ENCODE results near the gene MEX3D.
"Not testable (repeated sequence)": the region's sequence is repeated elsewhere in the genome, so short reads cannot be mapped to it uniquely, and the experiment has no call there.

The MEX3D gene

DNA sequence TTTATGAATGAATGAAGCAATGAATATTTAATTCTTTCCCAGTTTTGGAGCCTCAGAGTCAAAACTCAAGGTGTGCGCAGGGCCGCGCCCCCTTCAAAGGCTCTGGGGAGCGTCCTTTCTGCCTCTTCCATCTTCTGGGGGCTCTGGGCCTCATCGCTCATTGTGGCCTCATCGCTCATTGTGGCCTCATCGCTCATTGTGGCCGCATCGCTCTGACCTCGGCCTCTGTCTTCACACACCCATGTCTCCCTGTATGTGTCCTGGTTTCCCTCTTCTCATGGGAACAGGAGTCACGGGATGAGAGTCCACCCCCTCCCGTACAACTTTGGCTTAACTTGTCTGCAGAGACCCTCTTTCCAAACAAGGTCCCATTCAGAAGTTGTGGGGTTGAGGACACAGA, 3.2 kb upstream of the MEX3D start:
- no peak for DNase-seq (ENCODE audit: low read depth)

DNA sequence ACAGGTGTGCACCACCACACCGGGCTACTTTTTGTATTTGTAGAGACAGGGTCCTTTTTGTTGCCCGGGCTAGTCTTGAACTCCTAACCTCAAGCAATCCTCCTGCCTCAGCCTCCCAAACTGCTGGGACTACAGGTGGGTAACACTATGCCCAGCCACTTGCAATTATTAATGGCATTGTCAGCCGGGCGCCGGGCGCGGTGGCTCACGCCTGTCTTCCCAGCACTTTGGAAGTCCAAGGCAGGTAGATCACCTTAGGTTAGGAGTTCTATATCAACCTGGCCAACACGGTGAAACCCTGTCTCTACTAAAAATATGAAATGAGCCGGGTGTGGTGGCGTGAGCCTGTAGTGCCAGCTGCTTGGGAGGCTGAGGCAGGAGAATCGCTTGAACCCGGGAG, 2.7 kb upstream of the MEX3D start:
- no peak for DNase-seq (ENCODE audit: low read depth)

DNA sequence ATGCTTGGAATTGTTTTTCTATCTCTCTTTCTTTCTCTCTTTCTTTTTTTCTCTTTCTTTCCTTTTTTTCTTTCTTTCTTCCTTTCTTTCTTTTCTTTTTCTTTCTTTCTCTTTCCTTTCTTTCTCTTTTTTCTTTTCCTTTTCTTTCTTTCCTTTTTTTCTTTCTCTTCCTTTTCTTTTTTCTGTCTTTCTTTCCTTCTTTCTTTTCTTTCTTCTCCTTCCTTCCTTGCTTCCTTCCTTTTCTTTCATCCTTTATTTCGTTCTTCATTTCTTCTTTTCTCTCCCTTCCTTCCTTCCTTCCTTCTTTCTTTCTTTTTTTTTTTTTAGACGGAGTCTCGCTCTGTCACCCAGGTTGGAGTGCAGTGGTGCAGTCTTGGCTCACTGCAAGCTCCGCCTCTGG, 1.9 kb upstream of the MEX3D start:
- no peak for DNase-seq (ENCODE audit: low read depth)

DNA sequence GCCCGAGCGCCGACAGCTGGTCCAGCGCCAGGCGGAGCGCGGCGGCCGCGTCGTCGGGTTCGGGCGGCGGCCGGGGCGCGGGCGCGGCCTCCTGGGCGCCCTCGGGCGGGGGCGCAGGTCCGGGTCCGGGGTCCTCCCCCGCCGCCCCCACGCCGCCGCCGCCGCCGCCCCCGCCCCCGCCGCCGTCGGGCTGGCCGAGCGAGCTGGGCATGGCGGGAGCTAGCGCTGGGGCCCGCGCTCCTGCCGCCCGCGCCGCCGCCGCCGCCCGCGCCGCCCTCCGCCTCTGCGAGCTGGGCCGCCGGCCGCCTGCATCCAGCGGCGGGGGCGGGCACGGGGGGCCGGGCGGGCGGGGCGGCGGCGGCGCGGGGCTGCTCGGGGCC, 287 bp downstream of the MEX3D start:
- no peak for DNase-seq (ENCODE audit: low read depth)

DNA sequence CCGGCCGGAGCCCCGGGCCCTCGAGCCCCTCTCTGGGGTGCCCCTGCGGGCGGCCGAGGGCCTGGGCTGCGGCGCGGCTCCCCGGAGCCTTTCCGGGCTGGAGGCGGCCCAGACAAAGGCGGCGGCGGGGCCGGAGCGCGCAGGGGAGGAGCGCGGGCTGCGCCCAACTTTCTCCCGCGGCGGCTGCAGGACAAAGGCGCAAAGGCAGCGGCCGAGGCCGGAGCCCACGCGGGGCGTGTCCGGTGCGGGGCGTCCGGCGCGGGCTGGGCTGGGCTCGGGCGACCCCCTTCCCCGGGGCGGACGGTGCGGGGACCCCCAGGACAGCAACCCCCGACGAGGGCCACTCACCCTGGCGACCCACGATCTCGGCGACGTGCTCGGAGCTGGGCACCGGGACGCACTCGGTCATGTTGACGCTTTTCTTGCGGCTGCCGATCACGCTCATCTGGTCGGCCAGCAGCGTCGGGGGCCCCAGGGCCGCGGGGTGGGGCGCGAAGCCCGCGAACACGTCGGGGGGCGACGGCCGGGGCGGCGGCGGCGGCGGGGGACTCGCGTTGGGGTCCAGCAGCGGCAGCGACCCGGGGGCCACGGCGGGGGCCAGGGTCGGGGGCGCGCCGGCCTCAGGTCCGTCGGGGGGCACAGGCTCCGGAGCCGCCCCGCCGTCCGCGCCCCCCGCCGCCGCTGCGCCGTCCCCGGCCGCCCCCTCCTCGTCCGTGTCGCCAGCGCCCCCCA, 843 bp downstream of the MEX3D start:
- no peak for DNase-seq (ENCODE audit: low read depth)

DNA sequence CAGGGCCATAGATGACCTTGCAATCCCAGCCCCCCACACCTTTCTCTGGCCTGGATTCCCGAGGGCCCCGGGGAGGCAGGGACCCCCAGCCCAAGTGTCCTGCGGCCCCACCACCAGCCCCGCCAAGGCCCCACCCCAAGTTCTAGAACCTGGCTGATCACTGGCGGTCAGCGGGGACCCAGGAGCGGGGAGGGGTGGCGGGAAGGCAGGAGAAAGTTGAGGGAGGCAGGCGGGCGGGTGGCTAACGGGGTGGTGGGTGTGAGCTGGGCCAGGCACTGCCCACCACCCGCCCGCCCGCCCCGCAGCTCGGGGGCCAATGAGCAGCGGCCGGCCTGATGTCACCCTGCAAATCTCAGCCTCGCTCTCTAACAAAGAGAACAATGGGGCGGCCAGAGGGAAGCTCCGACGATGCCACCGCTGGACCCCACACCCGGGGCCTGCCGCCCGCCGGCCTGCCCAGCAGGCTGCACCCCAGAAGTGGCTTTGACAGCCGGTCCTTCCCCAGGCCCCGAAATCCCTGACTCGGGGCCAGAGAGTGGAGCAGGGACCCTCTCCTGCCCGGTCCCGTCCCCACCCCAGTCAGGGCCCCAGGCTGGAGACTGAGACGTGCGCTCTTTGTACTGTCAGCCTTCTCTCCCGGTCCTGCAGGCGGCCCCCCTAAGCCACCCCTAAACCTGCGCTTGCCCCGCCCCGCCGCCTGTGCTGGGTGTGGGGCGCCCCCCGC, 1.6 kb downstream of the MEX3D start:
- DNase-seq (ENCODE audit: low read depth) = no peak

DNA sequence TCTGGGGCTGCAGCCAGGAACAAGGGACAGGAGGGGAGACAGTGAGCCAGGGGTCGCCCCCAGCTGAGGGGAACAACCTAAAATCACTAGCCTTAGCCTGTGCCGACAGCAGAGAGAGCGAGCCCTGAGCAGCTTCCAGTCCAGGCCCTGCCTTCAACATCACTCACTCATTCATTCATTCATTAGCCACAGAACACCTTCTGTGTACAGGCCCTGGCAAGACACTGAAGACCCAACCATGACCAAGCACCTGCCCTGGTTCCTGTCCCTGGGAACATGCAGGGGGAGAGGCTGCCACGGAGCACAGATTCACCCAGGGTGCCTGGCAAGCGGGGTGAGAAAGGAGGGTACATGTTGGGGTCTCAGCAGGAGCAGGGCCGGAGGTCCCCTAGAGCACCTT, 4.9 kb downstream of the MEX3D start:
- no peak for DNase-seq (ENCODE audit: low read depth)

DNA sequence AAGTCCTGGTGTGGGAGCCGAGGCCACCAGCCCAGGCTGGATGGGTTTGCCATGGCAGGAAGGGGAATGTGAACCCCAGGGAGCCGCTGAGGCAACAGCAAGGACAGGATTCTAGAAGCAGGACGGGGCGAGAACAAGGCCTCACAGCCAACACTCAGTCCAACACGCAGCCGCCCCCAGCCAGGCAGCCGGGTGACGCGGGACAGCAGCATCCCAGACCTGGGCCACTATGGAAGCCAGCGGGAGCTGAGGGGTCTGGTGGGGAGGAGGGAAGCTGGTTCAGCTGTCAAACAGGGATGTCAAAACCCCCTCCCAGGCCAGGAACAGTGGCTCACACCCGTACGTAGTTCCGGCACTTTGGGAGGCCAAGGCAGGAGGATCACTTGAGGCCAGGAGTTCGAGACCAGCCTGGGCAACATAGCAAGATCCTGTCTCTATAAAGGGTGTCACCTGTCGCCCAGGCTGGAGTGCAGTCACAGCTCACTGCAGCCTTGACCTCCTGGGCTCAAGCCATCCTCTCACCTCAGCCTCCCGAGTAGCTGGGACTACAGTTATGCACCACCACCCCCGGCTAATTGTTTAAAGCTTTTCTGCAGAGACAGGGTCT, 6.8 kb downstream of the MEX3D start:
- DNase-seq (ENCODE audit: low read depth) = no peak

DNA sequence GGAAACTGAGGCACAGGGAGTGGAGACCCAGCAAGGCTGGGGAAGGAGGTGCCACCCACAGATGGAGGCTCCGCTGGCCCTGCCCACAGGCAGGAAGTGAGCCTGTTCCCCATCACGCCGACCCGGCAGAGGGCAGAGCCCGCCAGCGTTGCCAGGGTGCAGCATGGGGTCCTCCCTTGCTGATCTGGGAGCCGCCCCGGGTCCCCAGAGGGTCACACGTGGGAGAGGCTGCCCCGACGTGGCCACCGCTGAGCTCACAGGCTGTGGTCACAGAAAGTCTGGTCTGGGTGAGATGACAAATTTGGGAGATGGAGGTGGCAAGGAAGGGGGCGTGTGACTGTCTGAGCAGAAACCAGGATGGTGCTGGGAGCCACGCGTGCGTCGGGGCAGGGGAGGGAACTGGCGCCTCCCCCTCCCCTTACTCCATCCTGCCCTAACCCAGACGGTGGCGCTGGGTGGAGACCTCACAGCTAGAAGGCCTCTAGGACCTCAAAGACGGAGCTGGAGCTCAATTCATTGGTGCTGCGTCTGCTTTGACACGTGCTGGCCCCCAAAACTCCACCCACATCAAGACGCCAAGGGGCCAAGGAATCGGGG, 7.7 kb downstream of the MEX3D start:
- DNase-seq (ENCODE audit: low read depth) = no peak

DNA sequence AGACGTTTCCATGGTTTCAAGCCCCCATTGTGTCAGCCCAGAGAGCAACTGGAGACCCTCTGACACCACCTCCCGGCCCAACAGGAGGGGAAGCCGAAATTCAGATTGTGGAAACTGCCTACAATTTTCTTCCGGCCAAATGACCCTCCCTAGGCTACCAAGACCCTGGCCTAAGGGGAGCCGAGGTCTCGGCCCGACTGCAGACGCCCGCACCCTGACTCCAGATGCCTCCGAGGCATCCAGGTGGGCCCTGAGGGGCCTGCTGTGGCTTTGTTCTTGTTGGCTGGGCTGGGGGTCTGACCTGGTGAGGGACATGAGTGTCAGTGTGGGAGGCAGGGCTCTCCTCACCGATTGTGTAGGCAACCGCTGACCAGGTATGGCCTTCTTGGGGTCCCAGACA, 9.6 kb downstream of the MEX3D start:
- no peak for DNase-seq (ENCODE audit: low read depth)

DNA sequence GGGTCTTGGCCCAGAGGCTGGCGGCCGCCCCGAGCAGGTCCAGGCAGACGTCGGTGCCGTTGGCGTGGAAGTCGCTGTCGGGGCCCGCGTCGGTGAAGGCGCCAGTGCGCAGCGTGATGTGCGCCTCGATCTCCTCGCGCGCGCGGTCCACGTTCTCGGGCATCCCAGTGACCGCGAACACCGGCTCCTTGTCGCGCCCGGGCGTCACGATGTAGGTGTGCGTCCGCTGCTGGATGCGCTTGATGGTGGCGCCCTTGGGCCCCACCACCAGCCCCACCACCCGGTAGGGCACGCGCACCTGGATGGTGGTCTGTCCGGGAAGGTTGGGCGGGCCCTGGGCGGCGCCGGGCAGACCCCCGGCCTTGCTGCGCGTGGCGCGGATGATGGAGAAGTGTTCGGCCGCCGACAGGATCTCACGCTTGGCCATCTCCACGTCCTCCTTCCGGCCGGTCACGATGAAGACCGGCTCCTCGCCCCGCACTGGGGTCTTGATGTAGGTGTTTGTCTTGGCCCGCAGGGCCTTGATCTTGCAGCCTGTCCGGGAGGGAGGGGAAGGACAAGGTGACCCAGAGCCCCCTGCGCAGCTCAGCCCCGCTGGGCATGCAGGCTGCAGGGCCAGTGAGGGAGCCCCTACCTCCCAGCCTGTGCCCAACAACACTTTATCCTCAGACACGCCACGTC, 11.6 kb downstream of the MEX3D start:
- DNase-seq (ENCODE audit: low read depth) = no peak

DNA sequence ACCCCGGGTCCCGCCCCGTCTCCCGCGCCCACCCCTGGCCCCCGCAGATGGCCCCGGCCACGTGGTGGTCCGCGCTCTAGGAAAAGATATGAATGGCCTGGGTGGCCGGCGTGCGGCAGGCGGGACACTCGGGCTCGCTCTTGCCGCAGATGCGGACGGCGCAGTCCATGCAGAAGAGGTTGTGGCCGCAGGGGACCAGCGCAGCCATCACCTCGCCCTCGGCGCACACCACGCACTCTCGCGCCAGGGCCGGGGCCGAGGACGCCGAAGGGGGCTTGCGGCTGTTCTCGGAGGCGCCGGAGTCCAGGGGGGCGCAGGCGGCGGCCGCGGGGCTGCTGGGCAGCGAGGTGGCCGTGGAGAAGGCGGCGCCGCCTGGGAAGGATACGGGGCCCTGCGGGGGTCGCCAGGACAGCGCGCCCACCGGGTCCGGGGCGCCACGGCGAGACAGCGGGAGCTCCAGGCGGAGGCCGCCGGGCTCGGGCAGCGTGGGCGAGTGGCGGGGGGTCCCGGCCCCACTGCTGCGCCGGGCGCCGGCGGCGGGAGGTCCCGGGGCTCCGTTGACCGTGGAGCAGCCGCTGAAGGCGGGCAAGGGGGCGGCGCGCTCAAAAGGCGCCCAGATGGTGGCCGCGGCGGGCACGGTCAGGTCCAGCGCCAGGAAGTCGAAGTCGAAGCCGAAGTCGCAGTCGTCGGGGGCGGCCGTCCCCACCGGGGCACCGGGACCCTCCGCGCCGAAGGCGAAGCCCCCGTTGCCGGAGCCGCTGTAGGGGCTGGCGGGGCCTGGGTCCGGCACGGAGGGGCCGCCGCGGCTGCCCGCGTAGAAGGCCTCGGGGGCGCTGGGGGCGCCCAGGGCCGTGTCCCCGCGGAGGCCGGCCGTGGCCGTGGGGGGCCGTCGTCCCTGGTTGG, 12.4 kb downstream of the MEX3D start:
- no peak for DNase-seq (ENCODE audit: low read depth)

DNA sequence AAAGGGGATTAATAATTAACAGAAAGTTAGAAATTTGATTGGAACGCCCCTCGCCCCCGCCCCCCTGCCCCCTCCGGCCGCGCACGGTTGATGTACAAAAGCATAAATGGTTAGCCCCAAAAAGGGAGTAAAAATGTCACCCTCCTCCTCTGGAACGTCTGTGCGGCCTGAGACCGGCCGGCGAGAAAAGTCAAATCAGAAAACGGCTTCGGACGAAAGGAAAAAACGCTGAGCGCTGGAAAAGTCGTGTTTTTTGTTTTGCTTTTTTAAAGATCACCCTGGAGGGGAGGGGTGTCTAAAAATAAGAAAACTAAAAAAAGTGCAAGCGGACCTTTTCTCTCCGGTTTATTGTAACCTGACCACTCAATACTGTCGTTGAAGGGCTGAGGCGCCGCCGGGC, 13.2 kb downstream of the MEX3D start:
- no peak for DNase-seq (ENCODE audit: low read depth)

DNA sequence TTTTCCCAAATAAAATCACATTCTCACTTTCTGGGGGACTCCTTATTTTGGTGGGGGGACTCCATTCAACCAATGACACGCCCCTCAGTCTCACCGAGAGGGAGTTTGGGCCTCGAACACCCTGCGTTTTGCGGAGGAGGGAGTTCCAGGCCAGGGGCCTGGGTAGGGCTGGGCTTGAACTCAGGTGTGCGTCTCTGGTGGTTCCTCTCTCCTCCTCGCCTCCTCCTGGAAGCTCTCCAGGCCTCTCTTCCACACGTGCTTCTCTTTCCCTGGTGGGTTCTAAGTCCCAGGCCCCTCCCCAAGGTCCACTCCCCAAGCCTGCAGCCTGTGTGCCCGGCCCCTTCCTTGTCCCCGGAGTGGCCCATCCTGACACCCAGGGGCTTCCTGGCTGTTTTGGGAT, 14.7 kb downstream of the MEX3D start:
- no peak for DNase-seq (ENCODE audit: low read depth)

DNA sequence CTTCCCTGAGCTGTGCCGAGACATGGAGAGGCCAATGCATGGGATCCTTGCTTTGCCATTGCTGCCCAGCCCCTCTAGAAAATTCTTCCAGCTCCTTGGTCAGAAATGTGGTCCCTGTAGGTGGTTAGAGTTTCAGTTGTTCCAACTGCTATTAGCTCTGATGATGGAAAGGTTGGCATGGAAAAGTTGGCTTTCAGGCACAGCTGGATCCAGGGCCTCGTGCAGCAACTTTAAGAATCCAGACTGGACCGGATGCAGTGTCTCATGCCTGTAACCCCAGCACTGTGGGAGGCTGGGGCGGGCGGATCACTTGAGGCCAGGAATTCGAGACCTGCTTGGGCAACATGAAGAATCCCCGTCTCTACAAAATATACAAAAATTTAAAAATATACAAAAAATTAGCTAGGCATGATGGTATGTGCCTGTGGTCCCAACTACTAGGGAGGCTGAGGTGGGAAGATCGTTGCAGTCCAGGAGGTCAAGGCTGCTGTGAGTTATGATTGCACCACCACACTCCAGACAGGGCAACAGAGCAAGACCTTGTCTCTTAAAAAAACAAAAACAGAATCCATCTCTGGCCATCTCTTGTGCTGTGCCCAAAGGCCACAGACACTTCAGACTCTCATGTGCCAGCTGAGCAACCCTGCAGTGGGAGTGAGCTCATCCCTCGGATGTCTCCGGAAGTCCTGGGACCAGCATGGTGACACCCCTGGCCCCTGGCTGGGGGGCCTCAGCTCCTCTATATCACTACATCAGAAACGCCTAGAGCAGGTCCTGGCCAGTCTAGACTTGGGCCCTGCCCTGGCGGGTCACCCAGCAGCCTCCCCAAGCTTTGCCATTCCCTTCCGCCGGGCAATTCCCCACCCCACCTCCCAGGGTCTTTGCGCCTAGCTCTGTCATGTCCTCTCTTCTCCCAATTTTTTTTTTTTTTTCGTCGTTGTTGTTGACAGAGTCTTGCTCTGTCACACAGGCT, 16.8 kb downstream of the MEX3D start:
- DNase-seq (ENCODE audit: low read depth) = no peak

DNA sequence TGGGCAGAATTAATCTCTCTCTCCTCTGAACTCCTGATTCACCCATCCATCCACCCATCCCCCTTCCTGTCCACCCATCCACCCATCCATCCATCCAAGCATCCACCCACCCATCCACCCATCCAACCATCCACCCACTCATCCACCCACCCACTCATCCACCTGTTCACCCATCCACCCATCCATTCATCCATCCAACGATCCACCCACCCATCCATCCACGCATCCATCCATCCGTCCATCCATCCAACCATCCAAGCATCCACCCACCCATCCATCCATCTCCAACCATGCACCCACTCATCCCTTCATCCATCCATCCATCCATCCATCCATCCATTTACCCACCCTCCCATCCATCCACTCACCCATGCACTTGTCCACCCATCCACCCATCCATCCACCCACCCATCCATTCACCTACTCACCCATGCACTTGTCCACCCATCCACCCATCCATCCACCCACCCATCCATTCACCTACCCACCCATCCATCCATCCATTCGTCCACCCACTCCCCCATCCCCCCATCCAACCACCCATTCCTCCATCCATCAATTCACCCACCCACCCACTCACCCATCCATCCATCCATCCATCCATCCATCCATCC, 18.7 kb downstream of the MEX3D start:
- DNase-seq (ENCODE audit: low read depth) = no peak

DNA sequence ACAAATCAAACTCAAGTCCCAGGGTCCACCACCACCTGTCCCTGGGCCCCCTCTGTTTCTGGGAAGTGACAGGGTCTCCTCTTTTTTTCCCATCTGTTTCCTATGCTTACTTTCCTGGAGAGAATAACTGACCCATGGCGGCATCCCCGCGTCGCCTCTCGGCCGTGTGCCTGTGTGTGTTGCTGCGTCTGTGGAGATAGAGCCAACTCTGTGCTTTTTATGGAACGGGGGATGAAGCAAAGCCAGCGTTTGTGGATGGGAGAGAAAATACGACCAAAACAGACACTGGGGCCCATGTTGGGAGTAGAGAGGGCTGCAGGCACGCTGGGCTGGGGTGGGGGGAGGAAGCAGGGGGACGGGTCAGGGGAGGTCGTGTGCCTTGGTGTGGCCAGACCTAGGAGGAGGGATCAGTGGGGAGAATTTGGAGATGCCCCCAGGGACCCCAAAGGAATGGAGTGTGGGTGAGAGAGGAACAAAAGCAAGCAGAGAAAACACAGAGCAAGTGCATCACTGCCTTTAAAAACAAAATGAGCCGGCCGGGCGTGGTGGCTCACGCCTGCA, 27.7 kb downstream of the MEX3D start:
- DNase-seq (ENCODE audit: low read depth) = no peak

DNA sequence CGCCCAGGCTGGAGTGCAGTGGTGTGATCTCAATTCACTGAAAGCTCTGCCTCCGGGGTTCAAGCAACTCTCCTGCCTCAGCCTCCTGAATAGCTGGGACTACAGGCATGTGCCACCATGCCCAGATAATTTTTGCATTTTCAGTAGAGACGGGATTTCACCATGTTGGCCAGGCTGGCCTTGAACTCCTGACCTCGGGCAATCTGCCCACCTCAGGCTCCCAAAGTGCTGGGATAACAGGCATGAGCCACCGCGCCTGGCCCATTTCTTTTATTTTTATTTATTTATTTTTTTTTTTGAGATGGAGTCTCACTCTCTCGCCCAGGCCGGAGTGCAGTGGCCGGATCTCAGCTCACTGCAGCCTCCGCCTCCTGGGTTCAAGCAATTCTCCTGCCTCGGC, 28.4 kb downstream of the MEX3D start:
- not testable (repeated sequence) for DNase-seq (ENCODE audit: low read depth)

DNA sequence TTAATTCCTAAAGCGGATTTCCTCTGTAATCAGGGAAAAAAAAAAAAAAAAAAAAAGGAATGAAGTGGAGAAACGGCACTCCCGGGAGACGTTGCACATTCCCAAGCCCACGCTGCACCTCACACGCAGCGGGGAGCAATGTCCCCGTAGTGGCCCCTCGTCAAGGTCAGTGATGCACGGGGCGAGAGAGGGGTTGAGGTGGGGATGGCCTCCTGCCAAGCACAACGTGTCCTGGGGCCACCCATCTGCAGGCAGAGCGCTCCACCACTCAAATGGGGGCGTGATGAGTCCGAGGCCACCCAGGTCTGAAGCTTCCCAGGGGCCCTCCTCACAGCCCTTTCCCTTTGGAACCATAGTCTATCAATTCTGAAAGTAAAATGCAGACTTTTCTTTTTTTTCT, 29.1 kb downstream of the MEX3D start:
- no peak for DNase-seq (ENCODE audit: low read depth)
